Muscle layer of duodenum (tissue), 2 donors: ENCODE results near the gene PLEKHG3.

Source experiments
- H3K27ac ChIP-seq: one replicate; pipeline ENCODE4 v1.7.0; 2013; ENCODE audit warnings: mild to moderate bottlenecking, low read length
- H3K27me3 ChIP-seq: one replicate; pipeline ENCODE4 v1.7.0; 2013; ENCODE audit warnings: low read depth, mild to moderate bottlenecking, control low read depth, low read length
- H3K36me3 ChIP-seq, 2 donors: one replicate each; pipeline ENCODE4 v1.7.0; 2013; ENCODE audit warnings: low read length in 2 of 2, control low read depth in 1 of 2, mild to moderate bottlenecking in 1 of 2; ENCODE audit not compliant: insufficient read depth in 2 of 2, control insufficient read depth in 1 of 2
- H3K4me1 ChIP-seq, 2 donors: one replicate each; pipeline ENCODE4 v1.7.0; 2013; ENCODE audit warnings: low read length in 2 of 2, mild to moderate bottlenecking in 2 of 2, control low read depth in 1 of 2, moderate library complexity in 1 of 2; ENCODE audit not compliant: insufficient read depth in 2 of 2, control insufficient read depth in 1 of 2
- H3K4me3 ChIP-seq, 2 donors: one replicate each; pipeline ENCODE4 v1.7.0; 2013; ENCODE audit warnings: low read length in 2 of 2, low read depth in 1 of 2, mild to moderate bottlenecking in 1 of 2
- H3K9me3 ChIP-seq, 2 donors: one replicate each; pipeline ENCODE4 v1.7.0; 2013; ENCODE audit warnings: low read length in 2 of 2, control low read depth in 1 of 2, mild to moderate bottlenecking in 1 of 2; ENCODE audit not compliant: control insufficient read depth in 1 of 2
- donor health status: healthy.

PLEKHG3 gene

GRCh38 chr14:64752909-64753308, 48.7 kb downstream of the PLEKHG3 start:
- H3K4me1 ChIP-seq = peaks cover 0 to under 1% of the 10 kb centered on the region in 2 donors
- H3K27ac ChIP-seq = no peak overlapping the region
- H3K9me3 ChIP-seq = no peaks in the 10 kb centered on the region
- H3K27me3 ChIP-seq = no peaks in the 10 kb centered on the region
- no peak overlapping the region for H3K4me3 ChIP-seq
- H3K36me3 ChIP-seq = peaks cover 0 to 5% of the 10 kb centered on the region in 2 donors

DNA sequence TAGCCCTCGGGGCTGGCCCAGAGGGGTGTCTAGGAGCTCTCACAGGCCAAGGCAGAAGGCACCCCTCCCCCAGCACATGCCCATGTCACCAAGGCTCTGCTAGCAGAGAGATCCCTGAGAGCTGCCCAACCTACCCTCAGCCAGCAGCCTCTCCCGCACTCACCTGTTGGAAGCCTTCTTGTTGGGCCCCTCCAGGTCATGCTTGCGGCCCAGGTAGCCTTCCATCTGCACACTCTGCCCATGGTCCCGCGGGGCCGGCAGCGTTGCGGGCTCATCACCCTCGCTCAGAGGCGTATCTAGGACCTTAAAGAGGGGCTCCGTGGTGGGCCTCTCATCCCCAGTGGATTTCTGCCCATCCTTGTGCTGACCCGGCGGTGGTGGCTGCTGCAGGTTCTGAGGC, 49.1 kb downstream of the PLEKHG3 start:
- Histone ChIP-seq H3K27me3 (no peaks in the 10 kb centered on the region), H3K36me3 (peaks cover 0 to 4% of the 10 kb centered on the region in 2 donors), H3K4me1 (peaks cover 4 to 5% of the 10 kb centered on the region in 2 donors), H3K9me3 (no peaks in the 10 kb centered on the region), H3K27ac (no peak overlapping the region), H3K4me3 (no peak overlapping the region)

DNA sequence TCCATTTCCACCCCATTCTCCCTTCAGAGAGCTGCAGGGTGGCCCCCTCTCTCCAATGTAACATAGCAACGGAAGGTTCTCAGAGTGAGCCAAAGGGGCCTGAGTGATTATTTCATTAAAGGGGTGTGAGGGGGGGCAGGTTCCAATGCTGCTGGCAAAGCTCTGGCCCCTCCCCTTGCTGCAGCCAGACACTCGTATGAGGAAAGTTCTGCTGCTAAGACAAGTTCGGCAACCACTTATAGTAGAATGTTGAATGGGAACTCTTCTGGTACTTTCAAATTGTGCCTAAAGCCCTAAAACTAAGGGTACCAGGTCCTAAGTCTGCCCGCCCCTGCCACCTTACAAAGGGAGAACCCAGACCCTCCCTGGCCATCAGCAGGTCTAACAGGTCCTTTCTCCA, 49.8 kb downstream of the PLEKHG3 start:
- Histone ChIP-seq H3K36me3 (no peaks in the 10 kb centered on the region), H3K4me3 (no peak overlapping the region), H3K27ac (no peak overlapping the region), H3K27me3 (no peaks in the 10 kb centered on the region), H3K4me1 (peaks cover 11 to 12% of the 10 kb centered on the region in 2 donors), H3K9me3 (no peaks in the 10 kb centered on the region)

GRCh38 chr14:64754685-64755084, 50.5 kb downstream of the PLEKHG3 start:
- Histone ChIP-seq H3K36me3 (no peaks in the 10 kb centered on the region), H3K4me3 (no peak overlapping the region), H3K27ac (no peak overlapping the region), H3K4me1 (peaks cover 14 to 19% of the 10 kb centered on the region in 2 donors), H3K27me3 (no peaks in the 10 kb centered on the region), H3K9me3 (no peaks in the 10 kb centered on the region)

DNA sequence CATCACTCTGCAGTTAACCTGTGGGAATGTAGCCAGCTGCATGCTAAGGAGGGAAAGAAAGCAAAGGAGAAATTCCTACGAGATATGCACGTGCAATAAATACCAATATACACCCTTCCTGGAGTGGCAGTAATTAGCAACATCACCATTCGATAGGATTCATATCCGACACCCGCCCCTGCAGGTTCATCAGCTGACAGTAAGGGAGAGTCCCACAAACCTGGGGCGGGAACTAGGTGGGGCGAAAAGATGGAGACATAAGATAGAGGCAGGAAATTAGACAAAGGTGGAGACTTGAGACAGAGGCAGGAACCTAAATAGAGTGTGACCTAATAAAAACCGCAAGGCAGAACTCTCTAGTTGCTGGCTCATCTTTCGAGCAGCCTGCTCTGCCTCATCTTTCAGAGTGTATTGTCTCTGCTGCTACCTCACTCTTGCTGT, 51.6 kb downstream of the PLEKHG3 start:
- Histone ChIP-seq H3K36me3 (no peaks in the 10 kb centered on the region), H3K9me3 (no peaks in the 10 kb centered on the region), H3K27ac (no peak overlapping the region), H3K27me3 (no peaks in the 10 kb centered on the region), H3K4me3 (no peak overlapping the region), H3K4me1 (peaks cover 14 to 19% of the 10 kb centered on the region in 2 donors)

DNA sequence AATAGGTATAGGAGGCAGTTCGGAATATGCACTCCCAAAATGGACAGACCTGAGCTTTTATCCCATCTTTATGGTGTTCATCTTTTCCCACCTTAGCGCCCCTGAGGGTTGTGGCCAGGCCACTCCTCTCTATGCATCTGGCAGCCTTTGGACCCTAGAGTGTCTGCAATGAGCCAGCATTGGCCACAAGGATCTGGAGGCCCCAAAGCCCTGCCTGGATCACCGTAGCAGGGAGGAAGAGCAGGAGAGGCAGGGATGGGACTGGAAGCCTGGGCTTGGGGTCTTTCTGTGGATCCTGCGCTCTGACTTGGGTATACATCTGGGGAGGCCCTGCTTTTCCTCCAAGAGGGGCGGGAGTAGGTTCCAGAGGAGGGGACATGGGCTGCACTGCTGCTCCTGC, 52.5 kb downstream of the PLEKHG3 start:
- no peak overlapping the region for H3K4me3 ChIP-seq
- no peak overlapping the region for H3K27ac ChIP-seq
- H3K27me3 ChIP-seq = no peaks in the 10 kb centered on the region

GRCh38 chr14:64757601-64758000, 53.4 kb downstream of the PLEKHG3 start:
- no peak overlapping the region for H3K4me3 ChIP-seq
- no peaks in the 10 kb centered on the region for H3K9me3 ChIP-seq
- no peaks in the 10 kb centered on the region for H3K36me3 ChIP-seq
- no peak overlapping the region for H3K27ac ChIP-seq
- H3K27me3 ChIP-seq = no peaks in the 10 kb centered on the region
- H3K4me1 ChIP-seq = peaks cover 27 to 37% of the 10 kb centered on the region in 2 donors

More for the DNA sequence above, 52.5 kb downstream of the PLEKHG3 start:
- no peaks in the 10 kb centered on the region for H3K36me3 ChIP-seq
- H3K9me3 ChIP-seq = no peaks in the 10 kb centered on the region
- H3K4me1 ChIP-seq = peaks cover 21 to 28% of the 10 kb centered on the region in 2 donors

DNA sequence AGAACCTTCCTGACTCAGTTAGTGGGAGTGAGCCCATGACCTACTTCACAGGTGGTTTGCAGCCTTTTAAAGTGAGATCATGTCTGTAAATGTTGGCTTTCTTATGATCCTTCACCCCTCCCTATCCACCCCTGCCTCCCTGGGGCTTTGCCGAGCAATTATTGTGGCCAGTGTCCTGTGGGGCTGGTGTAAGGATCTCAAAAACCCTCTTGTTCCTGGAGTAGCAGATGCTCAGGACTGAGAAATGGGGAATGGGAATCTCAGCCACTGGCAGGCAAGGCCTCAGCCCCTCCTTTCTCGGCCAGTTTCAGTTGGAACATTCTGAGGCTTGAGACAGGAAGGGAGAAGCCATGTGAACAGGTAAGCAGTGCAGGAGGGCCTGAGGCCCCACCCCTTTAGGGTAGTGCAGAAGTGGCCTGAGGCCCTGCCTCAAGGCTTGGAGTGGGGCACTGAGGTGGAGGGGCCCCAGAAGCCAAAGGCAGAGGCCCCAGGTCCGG, 53.8 kb downstream of the PLEKHG3 start:
- no peaks in the 10 kb centered on the region for H3K9me3 ChIP-seq
- no peaks in the 10 kb centered on the region for H3K27me3 ChIP-seq
- H3K27ac ChIP-seq = no peak overlapping the region
- peaks cover 31 to 38% of the 10 kb centered on the region in 2 donors for H3K4me1 ChIP-seq
- no peak overlapping the region for H3K4me3 ChIP-seq
- H3K36me3 ChIP-seq = no peaks in the 10 kb centered on the region

GRCh38 chr14:64758691-64759554, 54.7 kb downstream of the PLEKHG3 start:
- peaks cover 31 to 38% of the 10 kb centered on the region in 2 donors for H3K4me1 ChIP-seq
- H3K4me3 ChIP-seq = no peak overlapping the region
- no peaks in the 10 kb centered on the region for H3K36me3 ChIP-seq
- no peak overlapping the region for H3K27ac ChIP-seq
- no peaks in the 10 kb centered on the region for H3K27me3 ChIP-seq
- no peaks in the 10 kb centered on the region for H3K9me3 ChIP-seq

DNA sequence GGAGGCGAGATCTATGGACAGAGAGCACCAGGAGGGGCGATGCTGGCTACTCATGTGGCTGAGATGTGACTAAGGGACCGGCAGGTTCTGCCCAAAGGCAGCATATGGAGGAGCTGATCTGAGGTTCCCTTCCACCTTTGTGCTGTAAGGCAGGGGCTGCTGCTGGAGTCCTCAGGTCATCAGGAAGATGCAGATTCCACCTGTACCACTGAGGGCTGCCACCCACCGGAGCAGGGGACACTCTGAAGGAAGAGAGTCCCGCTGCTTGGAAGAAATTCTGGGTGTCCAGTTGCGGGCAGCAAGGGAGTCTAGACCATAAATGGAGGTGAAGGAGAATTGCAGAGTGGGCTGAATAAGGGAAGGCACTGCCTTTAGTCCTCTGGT, 55.3 kb downstream of the PLEKHG3 start:
- Histone ChIP-seq H3K4me1 (peaks cover 31 to 44% of the 10 kb centered on the region in 2 donors), H3K27me3 (no peaks in the 10 kb centered on the region), H3K4me3 (no peak overlapping the region), H3K36me3 (no peaks in the 10 kb centered on the region), H3K27ac (no peak overlapping the region), H3K9me3 (no peaks in the 10 kb centered on the region)

DNA sequence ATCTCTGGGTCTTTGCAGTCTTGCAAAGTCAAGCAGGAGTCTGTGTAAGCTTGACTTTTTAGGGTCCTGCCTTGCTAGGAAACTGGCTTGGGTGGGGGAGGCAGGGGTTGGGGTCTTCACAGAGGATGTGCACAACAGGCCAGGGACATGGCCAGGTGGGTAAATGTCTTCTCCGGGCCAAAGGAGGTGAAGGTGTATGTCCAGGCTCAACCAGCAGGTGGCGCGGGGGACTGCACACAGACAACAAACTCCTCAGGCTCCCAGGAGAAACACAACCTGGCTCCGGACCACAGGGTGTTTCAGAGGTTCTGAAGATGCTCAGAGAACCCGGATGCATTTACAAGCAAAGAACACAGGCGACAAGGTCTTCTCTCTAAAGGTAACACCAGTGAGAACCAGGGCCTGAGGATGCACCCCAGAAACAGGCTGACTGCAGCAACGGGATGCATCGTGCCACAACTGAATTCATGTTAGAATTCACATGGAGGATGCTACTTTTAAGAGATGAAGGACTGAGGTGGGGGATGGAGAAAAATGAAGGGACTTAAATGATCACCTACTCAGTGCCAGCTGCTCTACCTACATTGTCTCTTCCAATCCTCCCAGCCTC, 56.0 kb downstream of the PLEKHG3 start:
- no peaks in the 10 kb centered on the region for H3K36me3 ChIP-seq
- peaks cover 31 to 45% of the 10 kb centered on the region in 2 donors for H3K4me1 ChIP-seq
- H3K4me3 ChIP-seq = no peak overlapping the region
- no peak overlapping the region for H3K27ac ChIP-seq
- no peaks in the 10 kb centered on the region for H3K27me3 ChIP-seq
- H3K9me3 ChIP-seq = no peaks in the 10 kb centered on the region
